K562 treated with DMSO at 1 percent for 48 hours (cell line): ENCODE results near the gene MPC2. TPM values are rescaled to one million over a fixed set of nuclear protein-coding genes. Genes with fewer than 3 reads are reported as not detected.

Source experiments
- total RNA-seq: library from RNA; unstranded; fragments of 300-600 nt; gene quantifications from 2 replicates; pipeline ENCODE4 v1.2.3, GENCODE V29; 2022; ENCODE audit warnings: low replicate concordance; ENCODE audit errors: extremely low read depth

Gene MPC2
- not detected in 2 replicates for total RNA-seq

GRCh38 chr1:167936930-167937708, at the start of gene MPC2:
MPC2 (minus strand) TSS chr1:167937072; CDS start chr1:167935841, 1,231 bp downstream.

DNA sequence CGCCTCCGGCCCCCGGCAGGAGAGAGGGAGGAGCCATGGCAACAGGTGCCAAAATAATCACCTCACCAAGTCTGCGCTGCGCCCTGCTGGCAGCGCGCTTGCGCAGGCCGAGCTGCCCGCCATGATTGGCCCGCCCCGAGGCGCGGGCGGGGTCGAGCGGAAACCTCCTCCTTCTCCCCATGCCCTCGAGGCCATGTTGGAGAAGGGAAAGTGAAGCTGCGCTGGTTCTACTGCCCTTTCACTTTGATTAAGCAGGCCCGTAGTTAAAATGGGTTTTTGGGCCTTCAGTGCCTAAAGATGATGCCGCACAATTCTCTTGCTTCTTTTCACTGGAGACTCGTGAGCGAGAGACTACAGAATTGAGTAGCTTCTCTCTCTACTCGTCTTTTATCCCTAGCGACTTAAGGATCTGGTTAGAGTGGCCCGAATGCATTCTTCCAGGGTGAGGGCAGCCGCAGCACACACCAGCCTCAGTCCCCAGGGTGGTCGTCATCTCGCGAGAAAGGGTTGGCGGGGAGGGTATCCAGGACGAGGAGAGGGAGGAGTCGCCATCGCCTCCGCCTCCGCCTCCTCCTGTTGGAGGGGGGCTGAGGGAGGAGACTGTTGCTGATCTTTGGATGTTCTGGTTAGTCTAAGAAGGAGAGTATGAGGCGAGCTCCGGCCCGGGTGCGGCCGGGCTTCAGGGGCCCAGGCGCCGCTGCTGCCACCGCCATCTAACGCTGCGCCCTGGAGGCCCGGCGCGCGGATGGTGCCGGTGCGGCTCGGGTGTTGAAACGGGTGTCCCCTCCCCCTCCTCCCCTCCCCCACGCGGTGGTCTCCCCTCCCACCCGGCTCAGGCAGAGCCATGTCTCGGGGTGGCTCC, 573 bp downstream of the MPC2 start, which contains the start of gene DCAF6:
DCAF6 (plus strand) TSS at position 616 of the 862 bp plus-strand sequence; CDS start at position 845, 229 bp downstream.

DNA sequence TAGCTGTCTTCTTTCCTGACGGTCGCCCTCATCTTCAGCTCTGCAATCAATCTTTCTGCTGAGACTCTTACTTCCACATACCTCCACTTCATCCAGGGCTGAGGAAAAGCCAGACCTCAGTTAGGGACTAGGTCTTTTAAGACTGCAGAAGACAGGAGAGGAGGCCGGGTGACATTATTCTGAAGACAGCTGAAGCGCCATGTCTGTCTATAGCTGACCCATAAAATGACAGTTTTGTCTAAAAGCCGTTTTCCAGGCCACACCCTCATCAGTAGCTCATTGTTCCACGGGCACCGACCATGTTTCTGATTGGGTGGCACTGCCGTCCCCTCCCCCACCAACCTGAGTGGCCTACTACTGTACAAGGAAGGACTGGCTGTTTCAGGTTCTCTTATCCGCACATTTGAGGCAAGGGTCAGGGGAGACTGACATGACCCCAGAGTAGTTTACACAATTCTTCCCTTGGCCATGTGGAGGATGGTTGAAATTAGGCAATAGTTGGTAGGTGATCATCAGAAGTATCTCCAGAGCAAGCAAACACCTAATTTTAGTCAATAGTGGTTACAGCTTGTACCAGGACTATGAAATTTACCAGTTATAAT, 22.9 kb downstream of the MPC2 start, which contains the start of gene ADCY10:
ADCY10 (minus strand) TSS at position 240 of the 602 bp plus-strand sequence. CDS start 8,994 bp downstream, outside the sequence.

Other genes starting within 250 kb of the MPC2 start
- not detected in 2 replicates for gene MPZL1, start 215.1 kb downstream of the MPC2 start, total RNA-seq
- not detected in 2 replicates for gene ADCY10, start 22.9 kb downstream of the MPC2 start, total RNA-seq
- not detected in 2 replicates for gene DCAF6, start 389 bp downstream of the MPC2 start, total RNA-seq
- not detected in 2 replicates for gene GPR161, start 199.9 kb upstream of the MPC2 start, total RNA-seq
- not detected in 2 replicates for gene TIPRL, start 241.9 kb upstream of the MPC2 start, total RNA-seq